Activated CD8-positive, alpha-beta memory T cell treated with anti-CD3 and anti-CD28 coated beads for 24 hours (primary cell): Measurements from ENCODE around the gene SAMD10.
"Not testable (repeated sequence)": the region's sequence is repeated elsewhere in the genome, so short reads cannot be mapped to it uniquely, and the experiment has no call there.

Experiments
- DNase-seq: peaks from one replicate; pipeline ENCODE4 v3.0.0-alpha.2; 2020

The SAMD10 gene

DNA sequence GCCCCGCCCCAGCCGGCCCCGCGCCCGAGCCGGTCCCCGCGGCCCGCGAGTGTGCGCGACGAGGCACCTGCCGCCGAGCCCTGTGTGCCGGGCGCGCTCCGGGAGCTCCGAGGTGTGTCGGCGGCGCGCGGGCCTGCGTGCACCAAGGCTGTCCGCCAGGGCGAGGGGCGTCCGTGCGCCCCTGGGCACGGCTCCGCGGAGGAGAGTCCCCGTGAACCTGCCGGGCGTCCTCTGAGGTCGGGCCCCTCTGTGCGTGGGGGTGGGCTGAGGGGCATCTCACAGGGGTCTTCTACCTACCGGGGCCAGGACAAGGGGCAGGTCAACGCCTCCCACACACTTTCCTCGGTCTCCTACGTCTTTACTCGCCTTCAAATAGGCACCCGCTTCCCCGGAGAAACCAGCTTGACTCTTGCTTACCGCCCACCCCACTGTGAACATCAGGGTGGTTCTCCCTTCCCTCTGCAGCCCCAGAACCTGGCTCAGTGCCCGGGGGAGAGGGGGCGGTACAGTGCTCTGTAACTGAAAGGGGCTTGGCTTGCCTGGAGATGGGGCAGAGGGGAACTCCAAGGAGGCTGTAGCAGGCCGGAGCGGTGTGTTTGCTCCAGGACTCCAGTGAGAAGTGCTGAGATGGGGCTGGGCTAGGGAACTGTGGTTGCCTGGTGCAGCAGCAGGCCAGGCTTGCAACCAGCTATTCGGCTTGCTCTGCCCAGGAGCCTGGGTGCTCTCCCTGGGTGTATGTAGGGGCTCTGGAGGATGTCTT lies at the start of gene SAMD10:
SAMD10 (minus strand) TSS at position 86 of the 760 bp plus-strand sequence. CDS start 175 bp downstream, outside the sequence.
- DNase-seq = peak; percentile 96

DNA sequence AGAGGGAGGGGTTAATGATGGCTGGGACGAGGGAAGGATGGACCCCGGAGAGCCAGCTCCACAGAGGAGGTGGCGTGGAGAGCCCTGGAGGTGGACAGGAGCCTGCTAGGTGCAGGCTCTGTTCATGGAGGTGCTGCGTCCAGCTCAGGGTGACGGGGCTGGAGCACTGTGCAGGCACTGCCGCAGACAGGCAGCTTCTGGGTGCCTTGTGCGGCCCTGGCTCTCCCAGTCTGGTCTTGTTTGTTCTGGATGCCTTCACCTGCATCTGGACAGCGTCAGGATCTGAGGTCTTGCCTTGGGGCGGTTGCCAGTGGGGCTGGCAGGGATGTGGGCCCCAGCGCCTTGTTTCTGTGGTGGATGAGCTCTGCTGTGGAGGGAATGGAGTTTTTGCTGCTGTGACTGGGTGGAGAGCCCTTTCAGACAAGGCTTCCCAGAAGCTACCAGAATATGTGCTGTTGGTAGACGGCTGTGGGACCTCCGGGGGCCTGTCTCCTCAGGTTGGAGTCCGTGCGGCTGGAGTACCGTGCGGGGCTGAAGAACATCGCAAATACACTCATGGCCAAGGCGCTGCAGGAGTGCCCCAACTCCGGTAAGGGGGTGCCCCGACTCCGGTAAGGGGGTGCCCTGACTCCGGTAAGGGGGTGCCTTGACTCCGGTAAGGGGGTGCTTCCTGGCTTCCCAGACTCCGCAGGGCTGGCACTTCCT lies 48.7 kb upstream of the SAMD10 start:
- DNase-seq = no peak

DNA sequence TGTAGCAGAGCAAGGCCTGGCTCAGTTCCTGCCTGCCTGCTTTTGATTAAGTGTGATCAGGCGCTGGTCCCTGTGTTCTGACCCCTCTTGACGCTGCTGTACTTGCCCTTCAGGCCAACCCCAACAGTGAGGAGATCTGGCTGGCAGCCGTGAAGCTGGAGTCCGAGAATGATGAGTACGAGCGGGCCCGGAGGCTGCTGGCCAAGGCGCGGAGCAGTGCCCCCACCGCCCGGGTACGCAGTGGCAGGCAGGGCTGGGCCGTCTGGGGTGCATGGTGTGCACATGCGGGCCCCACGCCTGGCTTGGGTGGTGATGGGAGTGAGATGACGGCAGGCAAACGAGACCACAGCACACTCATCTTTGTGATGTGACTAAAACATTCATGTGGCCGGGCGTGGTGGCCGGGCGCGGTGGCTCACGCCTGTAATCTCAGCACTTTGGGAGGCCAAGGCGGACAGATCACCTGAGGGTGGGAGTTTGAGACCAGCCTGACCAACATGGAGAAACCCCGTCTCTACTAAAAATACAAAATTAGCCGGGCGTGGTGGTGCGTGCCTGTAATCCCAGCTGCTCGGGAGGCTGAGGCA lies 46.5 kb upstream of the SAMD10 start:
- no peak for DNase-seq

DNA sequence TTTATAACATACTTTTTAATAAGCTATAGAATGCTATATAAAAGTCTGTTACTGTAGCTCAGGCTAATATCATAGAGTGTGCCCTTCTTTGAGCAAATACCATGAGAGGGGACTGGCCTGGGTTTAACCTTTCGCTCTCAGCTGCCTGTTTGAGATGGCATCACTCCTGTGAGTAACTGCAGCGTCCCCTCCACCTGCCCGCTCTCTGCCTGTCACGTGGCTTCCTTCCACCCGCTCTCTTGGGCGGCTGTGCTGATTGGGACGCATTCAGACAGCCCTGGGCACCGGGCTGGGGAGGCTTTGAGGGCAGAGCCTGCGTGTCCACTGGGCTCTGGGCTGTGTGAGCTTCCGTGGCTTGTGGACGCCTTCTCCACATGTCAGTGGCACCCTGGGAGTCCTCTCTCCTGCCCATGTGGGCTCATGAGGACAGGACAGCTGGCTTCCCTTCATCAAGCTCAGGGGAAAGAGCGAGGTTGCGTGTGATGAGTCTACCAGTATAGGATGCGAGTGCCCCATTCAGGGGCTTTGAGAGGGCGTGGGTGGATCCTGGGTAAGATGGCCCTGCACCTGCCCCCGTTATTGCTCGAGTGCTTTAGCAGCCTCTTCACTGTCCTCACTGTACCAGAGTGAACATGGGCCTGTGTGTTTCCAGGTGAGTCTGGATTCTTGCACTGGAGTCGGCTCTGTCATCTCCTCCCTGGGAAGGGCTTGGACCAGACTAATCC lies 45.8 kb upstream of the SAMD10 start:
- no peak for DNase-seq

DNA sequence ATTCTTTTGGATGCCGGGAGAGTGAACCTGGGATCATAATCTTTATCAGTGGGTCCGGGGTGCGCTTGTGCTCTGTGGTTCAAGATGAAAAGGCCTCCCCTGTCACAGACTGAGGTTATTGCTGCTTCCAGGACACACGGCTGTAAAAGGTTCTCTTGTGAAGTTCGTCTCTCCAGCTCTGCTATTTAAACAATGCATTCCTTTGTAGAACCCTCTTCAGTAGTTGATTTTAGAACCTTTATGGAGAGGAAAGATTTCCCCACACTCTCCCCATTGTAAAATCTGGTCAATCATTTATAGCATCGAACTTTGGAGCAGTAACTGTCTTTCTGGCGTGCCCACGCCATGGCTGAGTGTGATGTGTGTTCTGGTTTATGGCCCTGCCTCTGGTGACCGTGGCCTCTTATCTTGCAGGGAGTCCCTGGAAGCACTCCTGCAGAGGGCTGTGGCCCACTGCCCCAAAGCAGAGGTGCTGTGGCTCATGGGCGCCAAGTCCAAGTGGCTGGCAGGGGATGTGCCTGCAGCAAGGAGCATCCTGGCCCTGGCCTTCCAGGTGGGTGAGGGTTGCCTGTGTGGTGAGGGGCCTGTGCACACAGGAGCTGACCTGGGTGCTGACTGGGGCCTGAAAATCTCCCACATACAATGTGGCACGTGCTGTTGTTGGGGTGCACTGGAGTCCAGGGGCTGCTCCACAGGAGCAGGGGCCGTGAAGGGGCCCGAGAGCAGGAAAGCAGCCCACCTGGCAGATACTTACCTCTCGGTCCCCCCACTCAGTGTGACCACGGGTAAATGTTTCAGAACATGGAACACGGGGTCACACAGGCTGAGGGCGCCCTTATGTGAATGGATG lies 44.9 kb upstream of the SAMD10 start:
- DNase-seq = no peak

DNA sequence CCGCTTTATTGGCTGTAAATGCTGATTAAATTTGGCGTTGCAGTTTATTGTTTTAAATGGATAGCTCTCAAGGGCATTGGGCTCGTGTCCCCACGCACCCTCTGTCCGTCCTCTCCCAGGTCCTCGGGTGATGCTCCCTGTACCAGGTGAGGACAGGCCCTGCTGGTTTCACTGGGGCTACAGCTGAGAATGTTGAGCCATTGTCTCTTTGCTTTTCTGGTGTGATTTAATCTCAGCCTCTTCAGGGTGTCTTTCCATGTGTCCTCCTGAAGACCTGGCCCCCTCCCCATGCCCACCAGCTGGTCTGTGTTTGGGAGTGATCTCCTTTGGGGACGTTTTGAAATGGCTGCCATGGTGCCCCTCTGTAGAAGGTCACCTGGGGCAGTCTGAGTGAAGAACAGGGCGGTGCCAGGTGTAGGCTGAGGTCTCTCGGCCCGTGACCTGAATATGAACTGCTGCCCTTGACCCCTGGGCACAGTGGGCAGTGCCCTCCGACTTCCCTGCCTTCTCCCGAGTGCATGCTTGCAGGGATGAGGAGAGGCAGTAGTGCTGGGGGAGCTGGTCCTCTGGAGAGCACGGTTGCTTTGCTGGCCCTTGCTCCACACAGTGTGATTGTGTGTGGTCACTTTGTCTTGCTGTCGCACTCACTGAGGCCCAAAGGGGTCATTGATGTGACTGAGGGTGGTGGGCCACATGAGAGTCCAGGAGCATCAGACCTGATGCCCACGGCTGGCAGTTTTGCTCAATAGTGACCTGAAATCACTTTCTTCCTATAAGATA lies 44.1 kb upstream of the SAMD10 start:
- DNase-seq = no peak

DNA sequence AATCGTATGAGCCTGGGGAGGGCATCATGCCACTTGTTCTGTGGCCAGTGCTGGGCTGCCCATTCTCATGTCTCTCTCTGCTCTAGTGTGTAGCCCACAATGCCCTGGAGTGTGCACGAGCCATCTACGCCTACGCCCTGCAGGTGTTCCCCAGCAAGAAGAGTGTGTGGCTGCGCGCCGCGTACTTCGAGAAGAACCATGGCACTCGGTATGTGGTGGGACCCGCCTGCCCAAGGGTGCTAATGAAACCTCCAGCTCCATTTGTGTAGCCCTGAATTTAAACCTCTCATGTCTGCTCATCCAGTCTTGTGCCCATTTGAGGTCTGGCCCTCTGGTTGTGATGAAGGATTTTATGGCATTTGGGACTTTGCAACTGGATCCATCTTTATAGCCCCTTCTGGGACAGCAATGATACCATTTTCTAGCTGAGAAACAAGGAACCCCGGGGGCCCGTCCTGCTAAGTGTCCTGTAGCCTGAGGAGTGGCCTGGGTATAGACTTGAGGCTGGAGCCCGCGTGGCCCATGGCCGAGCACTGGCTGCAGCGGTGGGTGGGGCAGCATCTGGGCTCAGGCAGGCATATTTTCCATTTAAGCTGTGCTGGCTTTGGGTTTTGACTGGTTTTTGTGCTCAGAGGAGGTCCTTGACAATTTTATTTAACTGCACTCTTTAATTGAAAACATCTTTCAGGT lies 43.4 kb upstream of the SAMD10 start:
- DNase-seq = no peak

DNA sequence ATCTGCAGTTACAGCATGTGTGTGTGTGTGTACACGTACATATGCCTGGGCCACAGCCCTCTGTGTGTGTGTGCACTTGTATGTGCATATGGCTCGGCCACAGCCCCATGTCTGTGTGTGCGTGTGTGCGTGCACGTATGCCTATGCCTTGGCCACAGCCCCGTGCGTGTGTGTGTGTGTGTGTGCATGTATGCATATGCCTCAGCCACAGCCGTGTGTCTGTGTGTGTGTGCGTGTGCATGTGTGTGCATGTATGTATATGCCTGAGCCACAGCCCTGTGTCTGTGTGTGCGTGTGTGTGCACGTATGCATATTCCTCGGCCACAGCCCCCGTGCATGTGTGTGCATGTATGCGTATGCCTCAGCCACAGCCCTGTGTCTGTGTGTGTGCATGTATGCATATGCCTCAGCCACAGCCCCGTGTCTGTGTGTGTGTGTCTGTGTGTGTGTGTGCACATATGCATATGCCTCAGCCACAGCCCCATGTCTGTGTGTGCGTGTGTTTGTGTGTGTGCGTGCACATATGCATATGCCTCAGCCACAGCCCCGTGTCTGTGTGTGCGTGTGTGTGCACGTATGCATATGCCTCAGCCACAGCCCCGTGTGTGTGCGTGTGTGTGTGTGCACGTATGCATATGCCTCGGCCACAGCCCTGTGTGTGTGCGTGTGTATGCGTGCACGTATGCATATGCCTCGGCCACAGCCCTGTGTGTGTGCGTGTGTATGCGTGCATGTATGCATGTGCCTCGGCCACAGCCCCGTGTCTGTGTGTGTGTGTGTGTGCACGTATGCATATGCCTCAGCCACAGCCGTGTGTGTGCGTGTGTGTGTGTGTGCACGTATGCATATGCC lies 41.9 kb upstream of the SAMD10 start:
- no peak for DNase-seq

DNA sequence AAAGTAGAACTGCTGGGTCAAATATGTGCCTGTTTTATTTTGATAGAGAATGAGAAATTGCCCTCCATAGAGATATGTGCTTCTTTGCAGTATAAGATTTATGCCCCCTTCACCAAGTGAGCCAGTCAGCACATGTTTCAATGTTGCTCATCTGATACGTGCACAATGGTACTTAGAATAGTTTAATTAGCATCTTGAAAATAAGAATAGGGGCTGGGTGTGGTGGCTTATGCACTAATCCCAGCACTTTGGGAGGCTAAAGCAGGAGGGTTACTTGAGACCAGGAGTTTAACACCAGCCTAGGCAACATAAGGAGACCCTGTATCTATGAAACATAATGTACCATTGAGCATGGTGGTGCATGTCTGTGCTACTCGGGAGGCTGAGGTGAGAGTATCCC lies 36.2 kb upstream of the SAMD10 start:
- DNase-seq = no peak

DNA sequence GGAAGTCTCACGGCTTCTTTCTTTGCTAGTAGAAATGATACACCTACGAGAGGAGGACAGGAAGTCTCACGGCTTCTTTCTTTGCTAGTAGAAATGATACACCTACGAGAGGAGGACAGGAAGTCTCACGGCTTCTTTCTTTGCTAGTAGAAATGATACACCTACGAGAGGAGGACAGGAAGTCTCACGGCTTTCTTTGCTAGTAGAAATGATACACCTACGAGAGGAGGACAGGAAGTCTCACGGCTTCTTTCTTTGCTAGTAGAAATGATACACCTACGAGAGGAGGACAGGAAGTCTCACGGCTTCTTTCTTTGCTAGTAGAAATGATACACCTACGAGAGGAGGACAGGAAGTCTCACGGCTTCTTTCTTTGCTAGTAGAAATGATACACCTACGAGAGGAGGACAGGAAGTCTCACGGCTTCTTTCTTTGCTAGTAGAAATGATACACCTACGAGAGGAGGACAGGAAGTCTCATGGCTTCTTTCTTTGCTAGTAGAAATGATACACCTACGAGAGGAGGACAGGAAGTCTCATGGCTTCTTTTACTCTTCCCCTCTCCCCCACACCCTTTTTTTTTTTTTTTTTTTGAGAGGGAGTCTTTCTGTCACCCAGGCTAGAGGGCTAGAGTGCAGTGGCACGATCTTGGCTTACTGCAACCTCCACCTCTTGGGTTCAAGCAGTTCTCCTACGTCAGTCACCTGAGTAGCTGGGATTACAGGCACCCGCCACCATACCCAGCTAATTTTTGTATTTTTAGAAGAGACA lies 33.1 kb upstream of the SAMD10 start:
- DNase-seq = not testable (repeated sequence)

DNA sequence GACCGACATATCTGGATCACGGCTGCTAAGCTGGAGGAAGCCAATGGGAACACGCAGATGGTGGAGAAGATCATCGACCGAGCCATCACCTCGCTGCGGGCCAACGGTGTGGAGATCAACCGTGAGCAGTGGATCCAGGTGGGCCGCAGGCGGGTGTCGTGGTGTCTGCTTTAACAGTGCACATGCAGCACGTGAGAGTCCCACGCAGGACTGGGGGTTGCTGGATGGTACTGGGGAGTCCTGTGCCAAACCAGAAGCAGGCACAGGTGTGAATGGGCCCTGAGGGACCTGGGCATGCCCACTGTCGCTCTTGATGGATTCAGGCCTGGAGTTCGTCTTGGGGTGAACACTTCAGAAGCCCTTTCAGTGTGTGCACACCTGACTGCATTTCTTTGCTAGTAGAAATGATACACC lies 31.9 kb upstream of the SAMD10 start:
- DNase-seq = no peak

DNA sequence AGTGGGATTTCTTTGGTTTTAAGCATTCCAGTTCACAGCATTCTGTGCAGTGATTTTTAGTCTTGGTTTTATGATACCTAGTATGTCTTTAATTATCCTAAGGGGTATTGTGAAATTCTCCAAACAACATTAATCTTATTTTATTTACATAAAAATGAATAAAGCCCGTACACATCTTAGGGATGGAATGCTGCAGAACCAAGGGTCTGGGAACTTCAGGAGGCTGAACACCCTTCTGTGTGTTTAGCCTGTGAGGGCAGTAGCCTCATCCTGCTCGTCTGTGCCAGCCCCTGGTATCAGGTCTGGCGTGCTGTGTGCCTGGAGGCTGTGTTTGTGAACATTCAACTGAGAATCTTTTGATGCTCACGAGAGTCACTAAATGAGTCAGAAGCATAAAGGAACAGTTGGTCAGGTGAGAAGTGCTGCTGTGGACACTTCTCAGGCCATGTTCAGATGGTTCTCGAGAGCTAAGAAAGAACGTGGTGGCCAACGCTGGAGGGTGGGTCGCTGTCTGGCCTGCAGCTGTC lies 31.3 kb upstream of the SAMD10 start:
- DNase-seq = no peak

DNA sequence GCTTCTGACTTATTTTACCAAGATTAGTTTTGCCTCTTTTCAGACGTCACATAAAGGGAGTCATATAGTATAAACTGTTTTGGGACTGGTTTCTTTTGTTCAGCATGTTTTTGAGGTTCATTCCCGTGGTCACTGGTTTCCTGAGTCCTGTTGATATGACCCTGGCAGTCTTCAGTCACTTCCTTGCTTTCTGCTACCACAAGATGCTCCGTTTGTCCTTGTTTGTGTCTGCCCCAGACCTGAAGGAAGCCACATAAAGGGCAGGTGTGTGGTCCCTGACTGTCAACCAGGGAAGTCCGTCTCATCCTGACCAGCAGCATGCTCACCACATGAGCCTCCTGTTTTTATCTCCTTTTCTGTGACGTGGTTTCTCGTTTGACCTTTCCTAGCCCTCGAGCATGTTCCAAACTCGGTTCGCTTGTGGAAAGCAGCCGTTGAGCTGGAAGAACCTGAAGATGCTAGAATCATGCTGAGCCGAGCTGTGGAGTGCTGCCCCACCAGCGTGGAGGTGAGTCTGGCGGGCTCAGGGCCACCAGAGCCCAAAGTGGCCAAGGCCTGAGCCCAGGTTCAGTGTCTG lies 30.5 kb upstream of the SAMD10 start:
- DNase-seq = no peak

DNA sequence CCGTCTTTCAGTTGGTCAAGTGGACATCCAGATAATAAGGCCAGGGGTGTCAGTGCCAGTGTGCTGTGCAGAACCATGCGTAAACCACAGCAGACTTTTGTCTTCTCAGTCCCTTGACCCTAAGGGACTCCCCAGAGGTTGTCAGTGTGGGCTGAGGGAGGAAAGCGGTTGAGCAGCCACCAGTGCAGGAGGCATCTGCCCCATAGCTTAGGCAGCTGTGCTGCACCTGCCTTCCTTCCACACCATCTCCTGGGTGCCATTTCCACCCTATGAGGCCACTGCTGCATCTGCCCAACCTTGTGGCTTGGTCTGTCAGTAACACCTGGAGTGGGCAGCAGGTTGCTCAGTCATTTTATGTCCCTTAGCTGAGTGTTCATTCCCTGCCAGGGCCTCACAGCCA lies 27.5 kb upstream of the SAMD10 start:
- DNase-seq = no peak

DNA sequence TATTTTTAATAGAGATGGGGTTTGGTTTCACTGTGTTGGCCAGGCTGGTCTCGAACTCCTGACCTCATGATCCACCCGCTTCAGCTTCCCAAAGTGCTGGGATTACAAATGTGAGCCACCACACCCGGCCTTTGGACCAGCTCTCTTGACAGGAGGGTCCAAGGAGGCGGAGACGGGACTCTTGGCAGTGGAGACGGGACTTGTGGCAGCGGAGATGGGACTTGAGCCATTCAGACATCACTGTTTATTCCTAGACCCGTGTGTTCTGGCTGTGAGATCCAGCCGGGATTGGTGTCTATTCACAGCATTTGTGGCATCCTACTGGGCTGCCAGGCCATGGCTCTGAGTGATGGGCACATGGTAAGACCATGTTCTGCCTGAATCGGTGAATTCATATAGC lies 27.0 kb upstream of the SAMD10 start:
- DNase-seq = no peak

DNA sequence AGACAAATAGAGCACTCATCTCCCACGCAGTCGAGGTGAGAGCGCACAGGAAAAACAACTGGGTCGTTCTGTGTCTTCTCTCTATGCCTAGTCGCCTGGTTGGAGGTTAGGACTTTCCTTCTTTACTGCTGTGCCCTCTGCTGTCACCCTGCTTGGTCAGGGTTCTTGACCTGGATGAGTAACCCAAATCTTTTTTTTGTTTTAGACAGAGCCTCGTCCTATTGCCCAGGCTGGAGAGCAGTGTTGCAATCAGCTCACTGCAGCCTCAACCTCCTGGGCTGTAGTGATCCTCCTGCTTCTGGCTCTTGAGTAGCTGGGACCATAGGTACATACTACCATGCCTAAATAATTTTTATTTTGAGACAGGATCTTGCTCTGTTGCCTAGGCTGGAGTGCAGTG lies 26.0 kb upstream of the SAMD10 start:
- DNase-seq = no peak

DNA sequence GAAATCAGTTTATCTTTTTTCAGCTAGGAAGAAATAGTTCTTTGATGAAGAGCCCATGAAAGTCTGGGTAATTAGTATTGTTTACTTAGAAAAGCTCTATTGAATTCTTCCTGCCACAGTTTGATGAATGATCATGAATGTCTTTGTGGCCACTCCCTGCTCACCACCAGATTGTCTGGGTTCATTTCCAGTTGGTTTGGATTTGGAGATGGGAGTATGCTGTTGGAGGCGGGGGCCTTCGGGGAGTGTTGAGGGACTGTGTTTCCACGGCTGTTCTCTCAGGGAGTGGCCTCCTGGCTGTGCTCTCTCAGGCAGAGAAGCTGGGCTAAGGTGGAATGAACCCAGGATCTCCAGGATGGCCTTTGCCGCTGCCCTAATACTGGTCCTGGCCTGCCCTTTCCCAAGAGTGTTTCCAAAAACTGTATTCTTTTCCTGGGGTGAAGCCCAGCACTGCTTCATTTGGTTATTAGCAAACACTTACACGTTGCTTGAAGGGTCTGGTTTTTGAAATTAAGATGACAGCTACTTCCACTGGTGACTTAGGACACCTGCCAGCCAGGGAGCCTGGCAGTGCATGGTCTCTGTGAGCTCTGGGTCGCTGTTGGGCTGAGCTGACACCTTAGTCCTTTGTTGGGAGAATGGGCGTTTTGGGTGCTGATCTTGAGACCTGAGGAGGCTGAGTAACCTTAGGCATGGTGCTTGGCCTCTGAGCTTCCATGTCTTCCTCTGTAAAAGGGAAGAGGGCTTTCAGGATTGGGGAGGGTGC lies 24.7 kb upstream of the SAMD10 start:
- no peak for DNase-seq

DNA sequence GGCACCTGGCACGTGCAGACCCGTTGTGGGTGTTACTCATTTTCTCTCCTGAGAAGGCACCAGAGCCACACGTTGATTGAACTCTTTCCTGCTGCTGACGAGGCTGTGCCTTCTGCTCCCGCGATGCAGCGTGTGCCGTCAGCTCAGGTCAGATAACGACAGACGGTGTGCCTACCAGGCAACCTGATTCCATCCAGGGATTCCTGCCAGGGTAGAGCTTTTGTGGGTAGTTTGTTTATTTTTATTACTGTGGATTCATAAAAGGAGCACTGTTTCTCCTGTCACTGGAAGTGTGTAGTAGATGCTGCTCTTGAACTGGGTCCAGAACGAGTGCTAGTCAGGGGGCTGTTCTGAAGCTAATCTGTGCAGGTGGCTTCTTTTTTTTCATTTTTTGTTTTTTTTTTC lies 22.2 kb upstream of the SAMD10 start:
- no peak for DNase-seq
